NK-92 treated with Interleukin-12 subunit alpha and Interleukin-12 subunit beta, amount 100 ng/mL, for 24 hours (cell line): ENCODE results near the gene CNNM4.
A peak's percentile ranks its signal among the peaks of the same experiment; 100 is the strongest.

ENCODE experiments used
- DNase-seq: peaks from one replicate; lab custom pipeline; 2025; lab: John Stamatoyannopoulos, UW

The CNNM4 gene

DNA sequence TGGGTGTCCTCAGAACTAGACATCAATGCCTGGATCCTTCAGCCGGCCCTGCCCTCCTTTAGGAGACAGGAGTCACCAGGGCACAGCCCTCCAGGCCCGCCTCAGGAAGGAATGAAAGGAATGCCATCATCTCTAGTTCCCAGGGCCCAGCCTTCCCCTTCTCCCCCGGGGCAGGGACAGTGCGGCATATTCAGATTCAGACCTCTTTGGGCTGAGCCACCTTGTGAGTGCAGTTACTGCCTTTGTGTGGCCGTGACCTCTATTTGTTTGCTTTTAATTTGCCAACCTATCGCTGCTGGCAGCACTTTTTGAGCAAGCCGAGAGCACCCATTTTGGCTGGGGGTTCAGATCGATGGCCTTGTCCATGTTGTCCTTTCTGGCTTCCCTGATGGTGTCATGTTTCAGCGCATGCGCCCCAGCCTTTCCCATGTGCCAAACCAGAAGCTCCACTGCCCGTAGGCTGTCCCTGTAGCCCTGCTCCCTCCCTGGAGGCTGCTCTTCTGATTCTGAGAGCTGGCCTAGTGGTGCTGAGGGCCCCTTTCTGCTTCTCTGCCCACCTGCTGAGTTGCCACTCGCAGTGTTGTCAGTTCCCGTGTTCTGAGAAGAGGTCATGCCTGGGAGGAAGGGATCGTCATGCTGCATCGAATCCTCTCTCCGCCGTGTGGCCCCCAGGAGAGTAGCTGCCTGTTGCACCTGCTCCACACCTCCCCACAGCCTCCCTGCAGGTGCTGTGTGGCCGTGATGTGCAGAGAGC lies 72.2 kb downstream of the CNNM4 start:
- DNase-seq = no peak

DNA sequence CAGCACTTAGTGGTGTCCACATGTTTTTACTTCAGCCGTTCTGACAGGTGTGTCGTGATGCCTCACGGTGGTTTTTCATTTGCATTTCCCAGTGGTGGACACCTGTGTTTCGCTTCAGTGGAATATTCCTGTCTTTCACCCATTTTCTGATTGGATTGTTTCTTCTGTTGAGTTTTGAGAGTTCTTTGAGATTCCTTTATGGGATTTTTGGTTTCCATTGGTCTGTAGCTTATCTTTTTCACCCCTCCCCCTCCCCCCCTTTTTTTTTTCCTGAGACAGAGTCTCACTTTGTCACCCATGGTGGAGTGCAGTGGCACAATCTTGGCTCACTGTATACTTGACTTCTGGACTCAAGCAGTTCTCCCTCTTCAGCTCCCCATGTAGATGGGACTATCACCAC lies 75.1 kb downstream of the CNNM4 start:
- DNase-seq = no peak

DNA sequence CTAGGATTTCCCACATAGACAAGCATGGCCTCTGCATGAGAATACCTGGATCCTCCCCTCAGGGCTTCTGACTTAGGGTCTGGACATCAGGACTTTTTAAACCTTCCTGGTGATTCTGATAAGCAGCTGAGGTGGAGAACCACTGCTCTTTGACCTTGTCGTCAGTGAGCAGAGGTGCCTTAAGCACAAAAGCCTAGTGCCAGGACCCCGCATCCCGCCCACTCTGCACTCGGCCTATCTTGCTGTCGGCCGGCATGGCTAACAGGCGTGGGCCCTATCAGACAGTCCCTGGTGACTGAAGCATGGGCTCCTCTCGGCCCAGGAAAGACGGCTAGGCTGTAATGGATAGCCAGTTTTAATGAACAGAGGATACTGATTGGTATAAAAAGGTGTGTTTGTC lies 76.9 kb downstream of the CNNM4 start:
- no peak for DNase-seq

DNA sequence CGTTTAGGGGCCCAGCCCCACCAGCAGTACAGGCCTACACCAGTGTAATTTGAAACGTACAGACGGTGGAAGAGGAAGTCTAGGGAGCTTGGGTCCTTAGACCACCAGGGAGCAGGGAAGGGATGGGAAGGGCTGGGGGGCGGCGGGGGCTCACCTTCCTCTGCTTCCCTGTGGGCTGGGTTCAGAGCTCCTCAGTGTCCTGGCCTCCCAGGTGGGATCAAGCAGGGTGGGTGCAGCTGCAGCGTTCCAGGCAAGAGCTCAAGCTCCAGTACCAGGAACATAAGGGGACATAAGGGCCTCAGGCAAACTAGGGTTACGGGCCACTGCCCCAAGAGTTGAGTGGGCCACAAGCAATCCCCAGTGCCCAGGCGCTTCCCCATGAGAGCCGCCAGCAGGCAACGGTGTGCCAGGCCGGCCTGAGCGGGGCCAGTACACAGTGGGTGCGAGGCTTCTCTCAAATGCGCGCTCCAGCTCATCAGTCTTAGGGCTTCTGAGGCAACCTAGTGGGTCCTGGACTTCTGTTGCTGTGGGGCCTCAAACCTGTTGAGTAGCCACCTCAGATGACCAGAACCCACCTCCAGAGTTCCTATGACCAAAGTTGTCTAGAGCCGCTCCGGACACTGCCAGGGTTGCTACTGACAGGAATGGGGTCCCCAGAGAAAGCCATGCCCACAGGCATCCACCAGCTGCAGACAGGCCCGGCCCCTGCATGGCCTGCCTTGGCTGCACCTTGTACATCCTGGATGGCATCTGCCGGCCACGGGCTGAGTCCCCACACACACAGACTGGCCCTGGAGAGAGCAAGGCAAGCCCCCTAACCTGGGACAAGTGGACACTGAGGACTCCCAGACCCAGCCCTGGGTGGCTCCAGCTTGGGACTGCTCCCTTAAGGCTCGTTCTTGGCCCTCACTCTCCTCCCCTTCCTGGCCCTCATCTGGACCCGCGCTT lies 77.9 kb downstream of the CNNM4 start:
- DNase-seq = no peak

DNA sequence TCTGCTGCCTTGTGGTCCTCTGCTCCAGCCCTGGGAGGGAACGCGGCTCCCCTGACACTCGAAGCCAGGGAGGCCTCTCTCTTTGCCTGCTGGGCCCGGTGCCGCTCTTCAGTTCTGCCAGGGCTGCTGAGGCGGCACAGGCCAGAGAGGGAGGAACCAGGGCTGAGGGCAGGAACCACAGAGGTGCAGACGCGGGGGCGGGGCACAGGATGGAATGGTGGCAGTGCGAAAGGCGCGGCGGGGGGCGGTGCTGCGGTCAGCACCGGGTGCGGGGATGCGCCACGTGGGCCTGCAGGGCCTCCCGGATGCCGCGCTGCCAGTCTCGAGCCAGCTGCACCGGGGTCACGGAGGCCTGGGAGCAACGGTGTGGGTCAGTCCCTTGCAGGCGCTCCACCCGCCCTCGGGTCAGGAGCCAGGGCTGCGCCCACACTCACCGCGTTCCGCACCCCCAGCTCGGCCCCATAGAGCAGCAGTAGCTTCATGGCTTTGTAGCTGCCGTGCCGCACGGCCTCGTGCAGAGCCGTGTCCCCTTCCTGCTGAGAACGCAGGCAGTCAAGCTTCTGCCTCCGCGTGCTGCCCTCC lies 78.7 kb downstream of the CNNM4 start:
- DNase-seq = no peak

DNA sequence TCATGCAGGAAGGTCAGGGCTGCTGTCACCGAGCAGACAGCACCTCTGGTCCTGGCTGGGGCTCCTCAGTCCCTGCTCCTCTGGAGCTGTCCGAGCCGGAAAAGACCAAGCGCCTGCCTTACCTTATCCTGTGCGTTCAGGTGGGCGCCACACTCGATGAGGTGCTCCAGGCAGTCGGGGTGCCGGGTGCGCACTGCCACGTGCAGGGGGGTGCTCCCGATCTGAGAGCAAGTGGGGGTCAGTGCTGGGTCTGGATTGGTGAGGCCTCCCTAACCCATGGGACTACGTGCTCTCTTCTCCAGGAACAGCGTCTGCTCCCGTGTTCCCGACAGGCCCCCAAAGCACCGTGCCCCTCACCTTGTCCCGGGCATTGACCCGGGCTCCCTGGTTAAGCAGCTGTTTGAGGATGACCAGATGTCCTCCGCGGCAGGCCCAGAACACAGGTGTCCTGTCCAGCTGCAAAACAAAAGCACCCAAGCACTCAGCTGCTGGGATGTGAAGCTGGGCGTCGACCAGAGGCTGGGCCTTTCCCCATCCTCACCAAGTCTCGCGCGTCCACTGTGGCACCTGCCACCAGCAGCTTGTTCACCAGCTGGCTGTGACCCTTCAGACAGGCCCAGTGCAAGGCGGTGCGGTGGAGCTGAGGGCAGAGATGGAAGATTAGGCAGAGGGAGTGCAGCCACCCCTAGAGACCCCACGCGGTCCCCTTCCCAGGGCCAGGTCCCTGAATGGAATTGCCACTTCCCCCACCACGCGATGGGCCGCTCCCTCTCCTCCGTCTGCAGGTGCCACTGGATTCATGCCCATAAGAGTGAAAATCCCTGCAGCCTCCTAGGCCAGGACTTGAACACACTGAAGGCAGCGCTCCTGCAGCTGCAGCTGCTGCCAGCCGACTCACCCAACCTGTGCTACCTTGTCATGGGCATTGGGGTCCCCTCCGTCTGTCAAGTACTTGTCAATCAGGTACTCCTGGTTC lies 79.5 kb downstream of the CNNM4 start:
- DNase-seq = no peak

DNA sequence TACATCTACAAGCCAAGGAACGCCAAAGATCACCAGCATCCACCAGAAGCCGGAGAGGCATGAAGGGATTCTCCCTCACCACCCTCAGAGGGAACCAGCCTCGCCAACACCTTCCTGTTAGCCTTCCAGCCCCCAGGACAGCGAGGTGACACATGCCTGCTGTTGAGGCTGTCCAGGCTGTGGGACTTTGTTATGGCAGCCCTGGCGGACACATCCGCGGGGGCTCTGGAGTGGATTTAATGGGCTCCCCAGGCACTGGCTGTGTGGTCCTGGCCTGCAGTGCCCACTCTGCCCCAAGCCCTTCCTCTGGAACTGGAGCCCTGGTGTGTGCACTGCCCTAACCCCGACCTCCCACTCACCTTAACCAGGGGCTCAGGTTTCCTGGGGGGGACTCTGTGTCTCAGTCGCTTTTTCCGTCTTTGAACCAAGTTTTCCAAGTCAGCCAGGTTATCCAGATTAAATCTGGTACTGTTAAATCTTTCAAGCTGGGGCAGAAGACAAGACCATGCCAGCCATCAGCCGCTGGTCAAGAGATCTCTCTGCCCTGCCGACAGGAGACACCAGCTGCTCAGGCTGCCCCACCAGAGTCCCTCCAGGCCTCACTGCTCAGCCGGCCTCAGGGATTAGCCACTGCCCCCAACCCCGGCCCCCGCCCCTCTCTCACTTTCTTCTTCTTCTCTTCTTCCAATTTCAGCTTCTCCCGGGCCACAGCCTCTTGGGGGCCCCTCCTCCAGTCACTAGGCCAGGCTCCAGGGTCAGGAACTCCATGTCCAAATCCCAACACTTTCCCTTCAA lies 81.2 kb downstream of the CNNM4 start:
- DNase-seq = no peak

DNA sequence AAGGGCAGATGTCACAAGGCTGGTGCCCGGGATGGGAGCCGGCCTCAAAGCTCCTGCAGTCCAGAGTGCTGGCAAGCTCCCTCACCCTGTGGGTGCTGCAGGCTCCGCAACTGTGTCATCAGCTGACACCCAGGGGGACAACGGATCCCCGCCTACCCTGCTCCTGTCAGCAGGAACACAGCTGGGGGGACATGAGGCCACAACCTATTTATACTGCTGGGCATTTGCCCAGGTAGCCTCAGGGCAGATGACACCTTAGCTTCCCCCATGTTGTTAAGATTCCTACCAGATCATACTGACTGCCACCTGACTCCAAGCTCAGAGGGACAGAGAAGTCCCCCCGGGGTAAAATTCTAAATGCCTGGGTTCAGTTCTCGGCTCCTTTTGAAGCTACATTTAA lies 81.9 kb downstream of the CNNM4 start:
- DNase-seq = no peak

DNA sequence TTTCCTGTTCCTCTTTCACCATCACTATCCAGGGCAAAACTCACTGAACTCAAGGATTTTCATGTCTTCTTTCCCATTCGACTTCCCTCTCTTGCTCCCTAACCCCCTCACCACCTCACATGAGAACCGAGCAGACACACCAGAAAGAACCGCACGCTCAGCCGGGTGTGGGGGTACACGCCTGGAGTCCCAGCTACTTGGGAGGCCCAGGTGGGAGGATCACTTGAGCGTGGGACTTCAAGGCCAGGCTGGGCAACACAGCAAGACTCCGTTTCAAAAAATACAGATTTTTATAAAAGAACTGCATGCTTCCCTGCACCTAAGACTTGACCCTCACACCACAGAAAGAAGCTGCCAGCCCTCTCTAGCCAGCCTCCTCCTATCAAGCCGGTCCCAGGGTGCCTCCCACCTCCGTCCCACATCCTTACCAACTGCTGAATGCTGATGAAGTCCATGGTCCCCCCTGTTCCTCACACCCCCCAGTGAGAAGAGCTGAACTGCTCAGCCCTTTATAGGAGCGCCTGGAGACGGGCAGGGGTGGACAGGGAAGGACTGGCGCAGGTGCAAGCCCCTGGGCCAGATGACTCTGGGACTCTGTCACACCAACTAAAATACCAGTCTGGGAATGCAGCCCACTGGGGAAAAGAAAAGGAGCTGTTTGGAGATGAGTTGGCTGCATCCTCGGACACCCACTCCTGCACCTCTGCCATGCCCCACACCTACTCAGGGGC lies 83.0 kb downstream of the CNNM4 start, which contains the start of gene ANKRD23:
Gene ANKRD23, minus strand, starts transcription at position 484 of the 731 bp plus-strand sequence. Its CDS starts 29 bp downstream, at position 455.
- no peak for DNase-seq

DNA sequence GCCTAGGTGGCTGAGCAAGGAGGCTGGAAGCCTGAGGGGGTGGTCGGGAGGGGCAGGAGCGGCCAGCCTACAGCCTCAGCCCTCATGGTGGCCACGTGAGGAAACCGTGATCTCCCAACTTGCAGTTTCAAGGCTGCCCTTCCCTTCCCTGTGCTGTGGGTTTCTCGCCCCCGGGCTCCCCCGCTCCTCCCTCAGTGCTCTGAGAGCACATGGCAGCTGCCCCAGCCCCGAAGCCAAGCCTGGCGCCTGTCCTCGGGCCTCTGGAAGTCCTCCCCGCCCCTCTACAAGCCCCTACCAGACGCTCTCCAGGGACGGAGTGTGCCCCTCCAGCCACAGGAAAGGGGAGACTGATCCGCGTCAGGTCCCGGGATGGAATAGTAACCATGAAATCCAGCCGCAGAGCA lies 83.7 kb downstream of the CNNM4 start:
- DNase-seq = no peak

DNA sequence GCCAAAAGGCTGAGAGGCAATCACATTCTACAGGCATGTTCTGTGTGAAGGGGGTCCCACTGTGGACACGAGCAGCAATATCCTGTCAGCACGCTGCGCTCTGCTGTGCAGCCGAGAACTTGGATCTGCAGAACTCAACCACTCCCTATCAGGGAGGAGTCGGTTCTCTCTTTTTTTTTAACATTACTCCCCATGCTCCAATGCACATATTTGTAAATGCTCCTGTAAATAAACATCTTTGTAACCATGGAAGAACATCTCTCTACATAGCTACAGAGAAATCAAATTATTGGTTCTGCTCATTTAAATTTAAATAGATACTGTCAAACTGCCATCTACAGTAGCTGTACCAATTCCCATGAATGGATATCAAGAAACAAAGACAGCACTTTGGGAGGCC lies 86.1 kb downstream of the CNNM4 start:
- no peak for DNase-seq

DNA sequence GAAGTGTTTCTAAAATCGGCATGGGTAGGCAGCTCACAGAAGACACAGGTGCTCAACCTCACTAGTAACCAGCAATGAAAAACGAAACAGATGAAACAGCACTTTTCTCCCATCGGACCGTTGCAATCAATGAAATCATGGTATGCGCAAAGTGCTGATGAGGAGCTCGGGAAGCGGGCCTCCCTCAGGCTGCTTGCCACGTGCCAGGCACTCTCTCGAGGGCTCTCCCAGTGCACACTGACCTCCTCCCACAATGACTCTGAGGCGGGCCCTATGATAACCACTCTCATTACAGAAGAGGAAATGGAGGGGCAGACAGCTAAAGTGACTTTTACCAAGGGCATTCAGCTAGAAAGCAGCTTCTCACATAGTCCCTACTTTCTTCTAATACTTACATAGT lies 86.9 kb downstream of the CNNM4 start:
- no peak for DNase-seq

DNA sequence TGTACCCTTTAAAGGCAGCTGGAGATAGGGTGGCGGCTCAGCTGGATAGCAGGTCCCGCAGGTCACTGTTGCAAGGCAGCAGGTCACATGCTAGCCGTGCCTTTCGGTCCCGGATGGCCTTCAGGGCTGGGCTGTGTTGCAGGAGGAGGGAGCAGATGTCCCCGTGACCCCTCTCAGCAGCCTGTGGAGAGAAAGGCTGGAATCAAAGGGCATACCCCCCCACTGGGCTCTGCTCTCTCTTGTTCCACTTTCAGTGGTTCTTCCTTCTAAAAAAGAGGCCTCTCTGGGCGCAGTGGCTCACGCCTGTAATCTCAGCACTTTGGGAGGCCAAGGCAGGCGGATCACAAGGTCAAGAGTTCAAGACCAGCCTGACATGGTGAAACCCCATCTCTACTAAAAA lies 87.6 kb downstream of the CNNM4 start:
- DNase-seq = no peak

DNA sequence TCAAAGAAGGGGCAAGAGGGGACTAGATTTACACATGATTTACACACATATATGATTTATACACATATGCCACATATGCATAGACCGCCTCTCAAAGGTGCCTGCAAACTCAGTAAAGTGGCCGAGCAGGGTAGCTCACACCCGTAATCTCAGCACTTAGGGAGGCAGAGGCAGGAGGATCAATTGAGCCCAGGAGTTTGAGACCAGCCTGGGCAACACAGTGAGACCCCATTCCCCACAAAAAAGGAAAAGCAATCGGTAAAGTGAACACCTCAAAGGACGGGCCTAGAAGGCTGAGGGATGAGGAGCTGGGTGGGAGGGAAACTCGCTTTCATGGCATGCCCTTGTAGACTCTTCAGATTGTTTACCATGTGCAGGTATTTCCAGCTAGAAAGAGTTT lies 92.0 kb downstream of the CNNM4 start:
- DNase-seq = no peak

DNA sequence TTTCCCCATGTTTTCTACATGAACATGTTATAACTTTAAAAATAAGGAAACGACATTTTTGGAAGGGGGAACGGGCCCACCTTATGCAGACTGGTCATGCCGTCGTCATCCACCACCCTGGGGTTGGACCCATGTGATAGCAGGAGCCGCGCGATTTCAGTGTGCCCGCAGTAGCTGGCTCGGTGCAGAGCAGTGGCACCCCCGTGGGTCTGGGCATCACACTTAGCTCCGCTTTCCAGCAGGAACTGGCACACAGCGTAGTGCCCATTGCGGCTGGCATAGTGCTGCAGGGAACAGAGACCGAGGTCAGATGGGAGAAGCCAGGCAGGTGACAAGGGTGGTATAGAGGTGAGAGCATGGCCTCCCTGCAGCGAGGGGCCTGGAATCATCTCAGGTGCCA lies 92.6 kb downstream of the CNNM4 start:
- DNase-seq = no peak

DNA sequence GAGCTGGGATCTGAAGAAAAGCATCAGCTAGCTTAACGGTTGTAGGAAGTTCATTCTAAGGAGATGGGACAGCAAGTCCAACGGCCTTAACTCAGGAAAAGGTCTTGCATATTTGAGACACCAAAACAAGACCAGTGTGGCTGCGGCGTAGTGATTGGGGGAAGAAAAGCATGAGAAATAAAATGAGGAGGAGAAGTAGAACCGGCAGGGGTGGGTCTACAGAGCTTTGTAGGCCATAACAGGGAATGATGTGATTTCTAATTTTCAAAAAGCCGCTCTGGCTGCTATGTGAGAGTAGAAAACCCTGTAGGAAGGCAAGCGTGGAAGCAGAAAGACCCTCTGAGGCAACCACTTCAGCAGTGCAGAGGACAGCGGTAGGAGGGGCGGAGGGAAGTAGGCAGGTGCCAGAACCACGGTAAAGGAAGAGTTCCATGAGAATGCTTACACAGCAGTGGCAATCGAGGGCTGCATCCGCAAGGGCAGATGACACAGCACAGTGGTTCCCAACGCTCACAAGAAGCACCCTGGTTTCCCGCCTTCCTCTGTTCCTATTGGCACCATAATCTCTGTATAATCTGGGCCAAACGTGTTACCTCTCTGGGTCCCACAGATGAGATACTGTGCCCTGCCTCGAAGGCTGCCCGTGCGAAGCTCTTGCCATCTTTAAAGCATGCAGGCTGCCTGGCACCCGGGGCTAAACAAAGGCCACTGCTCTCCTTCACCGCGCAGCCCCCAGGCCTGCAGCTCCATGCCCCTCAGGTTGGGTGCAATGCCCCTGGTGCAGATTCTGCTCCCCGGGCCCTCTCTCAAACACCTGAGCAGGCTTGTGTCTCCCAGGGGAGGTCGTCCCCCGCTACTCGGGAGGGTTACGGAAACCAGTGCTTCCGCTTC lies 96.3 kb downstream of the CNNM4 start:
- DNase-seq = no peak

DNA sequence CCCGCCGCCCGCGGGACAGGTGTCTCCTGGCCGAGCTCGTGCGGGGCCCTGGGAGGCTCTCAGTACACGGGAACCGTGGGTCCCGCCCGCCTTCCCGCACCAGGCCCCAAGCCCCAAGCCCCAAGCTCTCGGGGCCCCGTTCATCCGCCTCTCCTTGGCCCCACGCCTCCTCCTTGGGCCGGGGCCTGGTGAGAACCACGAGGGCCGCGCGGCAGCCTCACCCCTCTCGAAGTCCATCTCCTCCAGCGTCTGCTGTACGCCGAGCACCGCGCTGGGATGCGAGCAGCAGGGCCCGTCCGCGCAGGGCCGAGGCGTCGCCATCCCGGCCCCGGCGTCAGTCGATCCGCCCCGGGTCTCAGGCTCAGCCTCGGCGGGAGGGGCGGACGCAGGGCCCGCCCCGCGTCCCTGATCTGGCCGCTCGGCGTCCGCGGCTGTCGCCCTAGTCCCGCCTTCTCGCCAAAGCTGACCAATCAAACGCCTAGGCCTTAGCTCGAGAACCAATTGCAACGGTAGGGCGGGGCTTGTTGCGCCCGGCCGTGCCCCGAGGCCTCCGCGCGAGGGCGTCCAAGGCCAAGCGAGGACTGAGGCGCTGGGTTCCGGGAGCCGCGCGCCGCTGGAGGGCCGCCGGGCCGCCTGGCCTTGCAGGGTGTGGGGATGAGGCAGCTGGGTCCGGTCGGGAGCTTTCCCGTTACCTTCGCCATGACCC lies 97.1 kb downstream of the CNNM4 start, which contains the start of gene ANKRD39:
Gene ANKRD39, minus strand, starts transcription at position 350 of the 706 bp plus-strand sequence. Its CDS starts 29 bp downstream, at position 321.
- peak; percentile 94 for DNase-seq

DNA sequence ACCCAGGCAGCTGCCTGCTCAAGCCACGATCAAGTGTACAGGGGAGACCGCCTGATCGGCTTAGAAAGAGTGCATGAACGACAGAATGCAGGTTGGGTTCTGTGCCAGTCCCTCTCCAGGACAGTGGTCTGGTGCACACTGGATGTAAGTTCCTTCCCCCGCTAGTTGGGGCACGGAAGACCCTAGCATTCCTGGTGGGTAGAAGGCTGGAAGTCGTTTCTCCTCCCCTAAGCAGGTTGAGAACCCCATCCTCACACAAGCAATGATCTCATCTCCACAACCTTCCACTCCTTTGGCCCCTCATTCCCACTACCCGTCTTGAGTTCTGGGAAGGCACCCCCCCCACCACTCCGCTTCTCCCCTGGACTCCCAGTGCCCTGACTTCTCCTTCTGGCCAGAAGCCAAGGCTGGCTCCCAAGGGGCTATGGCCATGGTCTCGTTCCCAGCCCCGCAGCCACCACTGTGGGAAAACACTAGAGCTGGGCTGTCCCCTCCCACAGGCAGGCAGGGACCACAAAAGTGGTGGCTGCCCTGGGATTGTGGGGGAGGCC lies 98.5 kb downstream of the CNNM4 start:
- DNase-seq = no peak
